ENCODE measurements around the gene SIPA1L2.
A peak's percentile ranks its signal among the peaks of the same experiment; 100 is the strongest.

SIPA1L2 gene, protein sequence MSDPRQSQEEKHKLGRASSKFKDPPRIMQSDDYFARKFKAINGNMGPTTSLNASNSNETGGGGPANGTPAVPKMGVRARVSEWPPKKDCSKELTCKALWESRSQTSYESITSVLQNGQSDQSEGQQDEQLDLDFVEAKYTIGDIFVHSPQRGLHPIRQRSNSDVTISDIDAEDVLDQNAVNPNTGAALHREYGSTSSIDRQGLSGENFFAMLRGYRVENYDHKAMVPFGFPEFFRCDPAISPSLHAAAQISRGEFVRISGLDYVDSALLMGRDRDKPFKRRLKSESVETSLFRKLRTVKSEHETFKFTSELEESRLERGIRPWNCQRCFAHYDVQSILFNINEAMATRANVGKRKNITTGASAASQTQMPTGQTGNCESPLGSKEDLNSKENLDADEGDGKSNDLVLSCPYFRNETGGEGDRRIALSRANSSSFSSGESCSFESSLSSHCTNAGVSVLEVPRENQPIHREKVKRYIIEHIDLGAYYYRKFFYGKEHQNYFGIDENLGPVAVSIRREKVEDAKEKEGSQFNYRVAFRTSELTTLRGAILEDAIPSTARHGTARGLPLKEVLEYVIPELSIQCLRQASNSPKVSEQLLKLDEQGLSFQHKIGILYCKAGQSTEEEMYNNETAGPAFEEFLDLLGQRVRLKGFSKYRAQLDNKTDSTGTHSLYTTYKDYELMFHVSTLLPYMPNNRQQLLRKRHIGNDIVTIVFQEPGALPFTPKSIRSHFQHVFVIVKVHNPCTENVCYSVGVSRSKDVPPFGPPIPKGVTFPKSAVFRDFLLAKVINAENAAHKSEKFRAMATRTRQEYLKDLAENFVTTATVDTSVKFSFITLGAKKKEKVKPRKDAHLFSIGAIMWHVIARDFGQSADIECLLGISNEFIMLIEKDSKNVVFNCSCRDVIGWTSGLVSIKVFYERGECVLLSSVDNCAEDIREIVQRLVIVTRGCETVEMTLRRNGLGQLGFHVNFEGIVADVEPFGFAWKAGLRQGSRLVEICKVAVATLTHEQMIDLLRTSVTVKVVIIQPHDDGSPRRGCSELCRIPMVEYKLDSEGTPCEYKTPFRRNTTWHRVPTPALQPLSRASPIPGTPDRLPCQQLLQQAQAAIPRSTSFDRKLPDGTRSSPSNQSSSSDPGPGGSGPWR (N-terminal part only)

DNA sequence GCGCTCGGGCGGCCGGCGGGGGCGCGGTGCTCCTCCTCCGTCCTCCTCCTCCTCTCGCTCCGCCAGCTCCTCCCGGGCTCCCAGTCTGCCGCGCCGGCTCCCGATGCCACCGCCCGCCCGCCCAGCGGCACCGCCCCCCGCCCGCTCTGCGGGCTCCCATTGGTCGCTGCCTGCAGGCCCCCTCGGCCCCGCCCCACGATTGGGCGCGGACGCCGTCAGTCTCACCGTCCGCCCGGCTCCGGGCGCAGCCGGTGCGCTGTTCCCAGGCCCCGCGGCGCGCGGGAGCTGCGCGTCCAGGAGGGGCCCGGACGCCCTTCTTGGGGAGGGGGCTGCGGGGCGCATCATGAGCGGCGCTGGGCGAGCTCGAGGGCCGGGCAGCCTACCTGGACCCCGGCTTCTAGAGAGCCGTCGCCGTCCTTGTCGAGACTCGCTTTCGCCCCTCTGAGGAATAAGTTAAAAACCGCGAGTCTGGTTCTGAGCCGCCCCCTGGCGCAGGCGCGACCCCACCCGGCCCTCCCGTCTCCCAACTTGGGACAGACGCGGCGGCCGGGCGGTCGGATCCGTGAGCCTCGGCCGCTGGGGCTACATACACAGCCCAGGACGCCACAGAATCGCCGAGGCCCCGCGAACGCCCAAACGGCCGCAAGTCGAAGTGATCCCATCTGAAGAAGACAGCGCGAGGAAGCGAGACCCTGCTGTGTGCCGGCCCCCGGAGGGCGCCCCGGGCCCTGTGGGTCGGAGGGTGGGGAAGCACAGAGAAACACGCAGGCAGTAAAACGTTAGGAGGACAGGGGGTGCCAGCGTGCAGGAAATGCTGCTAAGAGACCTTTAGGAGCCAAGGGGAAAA, at the start of gene SIPA1L2:
TSS of gene SIPA1L2 (minus strand) at position 87 of the 847 bp plus-strand sequence. CDS start 114,794 bp downstream, outside the sequence.
- peak; percentile 15 to 84 for DNase-seq

DNA sequence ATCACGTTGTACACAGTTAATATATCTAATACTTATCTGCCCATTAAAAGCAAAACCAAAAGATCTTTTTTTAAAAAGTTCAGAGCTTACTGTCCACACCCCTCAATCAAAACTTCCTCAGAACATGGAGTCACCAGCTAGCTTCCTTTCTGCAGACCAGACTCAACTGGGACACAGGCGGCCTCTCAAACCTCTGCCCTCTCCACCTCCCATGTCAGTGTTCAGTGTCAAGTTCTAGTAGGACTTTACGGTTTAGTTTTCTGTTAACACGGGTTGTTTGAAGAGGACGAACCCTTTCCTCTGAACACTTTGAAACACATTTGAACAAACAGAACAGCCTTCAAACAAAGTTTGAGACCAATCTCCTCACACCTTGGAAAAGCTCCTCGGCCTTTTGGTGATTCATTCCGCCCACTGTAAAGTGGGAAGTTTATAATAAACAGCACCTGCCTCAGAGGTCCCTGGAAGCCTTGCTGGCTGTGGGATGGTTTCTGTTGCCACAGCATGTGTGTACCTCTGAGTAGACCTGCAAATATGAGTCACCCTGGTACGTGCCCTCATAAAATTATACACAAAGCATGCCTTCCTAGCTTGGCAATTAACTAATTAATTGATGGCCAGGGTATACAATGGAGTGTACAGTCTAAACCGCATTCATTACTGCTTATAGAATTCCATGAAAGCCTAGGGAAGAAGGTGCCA, 48.4 kb upstream of the SIPA1L2 start:
- no peak for DNase-seq

DNA sequence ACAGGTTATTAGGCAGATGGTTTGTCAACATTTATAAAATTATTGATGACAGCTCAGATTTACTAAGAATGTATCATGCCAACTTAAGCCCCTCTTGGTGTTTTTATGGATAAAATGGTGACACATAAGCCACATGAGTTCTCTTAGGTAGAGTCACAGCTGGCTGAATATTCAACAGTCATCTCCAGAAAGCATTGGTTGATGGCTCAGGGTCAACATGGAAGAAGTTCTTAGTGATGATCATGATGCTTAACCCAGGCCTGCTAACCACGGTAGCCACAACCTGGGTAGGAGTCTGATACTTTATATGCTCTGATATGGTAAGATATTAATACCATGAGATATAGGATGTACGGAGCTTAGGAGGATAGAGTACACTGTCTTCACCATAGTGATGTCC, 46.4 kb upstream of the SIPA1L2 start:
- DNase-seq, result no peak

DNA sequence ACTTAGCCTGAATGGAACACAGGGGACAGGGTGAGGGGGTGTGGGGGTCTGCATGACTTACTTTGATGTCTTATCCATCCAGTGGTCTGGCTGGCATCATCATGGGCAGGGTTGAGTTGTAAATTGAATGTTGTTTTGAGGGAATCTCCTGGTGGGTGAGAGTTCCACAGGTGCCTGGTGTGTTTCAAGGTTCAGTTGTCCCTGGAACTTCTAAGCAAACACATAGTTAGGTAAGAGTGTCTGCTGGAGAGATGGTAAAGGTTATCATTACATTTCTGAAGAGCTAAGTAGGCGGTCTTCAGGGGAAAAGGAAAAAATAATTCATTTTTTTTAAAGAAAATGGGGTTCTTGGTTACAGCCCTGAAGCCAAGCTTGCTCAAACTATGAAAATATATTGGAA, 46.0 kb upstream of the SIPA1L2 start:
- no peak for DNase-seq

DNA sequence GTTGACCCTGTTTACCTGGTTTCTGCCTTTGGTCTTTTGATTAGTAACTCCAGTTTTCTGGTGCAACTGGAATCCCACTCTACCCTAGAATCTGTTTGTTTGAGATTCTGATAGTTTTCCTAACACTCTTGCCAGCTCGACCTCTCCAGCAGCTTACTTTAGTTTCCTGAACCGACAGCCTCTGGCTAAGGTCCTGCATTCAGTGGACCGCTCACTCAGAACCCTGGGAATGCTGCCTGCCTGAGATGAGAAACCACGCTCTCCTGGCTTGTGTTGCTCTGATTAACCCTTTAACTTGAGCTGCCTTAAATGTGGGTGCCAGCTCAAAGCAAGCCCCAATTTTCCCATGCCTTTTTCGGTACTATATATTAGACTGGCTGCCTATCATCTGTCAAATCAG, 45.3 kb upstream of the SIPA1L2 start:
- DNase-seq, result no peak

DNA sequence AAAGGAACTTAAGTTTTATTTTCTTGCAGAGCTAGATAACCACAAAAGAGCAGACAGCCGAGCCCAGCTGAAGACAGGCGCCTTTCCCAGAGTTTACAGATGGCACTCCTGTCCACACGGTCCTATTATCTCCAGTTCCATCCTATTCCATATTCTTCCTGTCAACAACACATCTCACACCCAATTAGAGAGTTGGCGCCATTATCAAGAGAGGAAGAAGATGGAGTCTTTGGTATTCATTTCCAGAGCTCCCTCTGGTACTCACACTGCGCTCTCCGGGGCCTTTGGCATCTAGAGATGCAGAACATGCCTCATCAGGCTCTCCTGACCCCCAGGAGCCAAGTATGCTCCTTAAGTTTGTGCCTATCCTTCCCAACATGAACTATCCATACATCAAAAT, 43.3 kb upstream of the SIPA1L2 start:
- DNase-seq, result no peak

DNA sequence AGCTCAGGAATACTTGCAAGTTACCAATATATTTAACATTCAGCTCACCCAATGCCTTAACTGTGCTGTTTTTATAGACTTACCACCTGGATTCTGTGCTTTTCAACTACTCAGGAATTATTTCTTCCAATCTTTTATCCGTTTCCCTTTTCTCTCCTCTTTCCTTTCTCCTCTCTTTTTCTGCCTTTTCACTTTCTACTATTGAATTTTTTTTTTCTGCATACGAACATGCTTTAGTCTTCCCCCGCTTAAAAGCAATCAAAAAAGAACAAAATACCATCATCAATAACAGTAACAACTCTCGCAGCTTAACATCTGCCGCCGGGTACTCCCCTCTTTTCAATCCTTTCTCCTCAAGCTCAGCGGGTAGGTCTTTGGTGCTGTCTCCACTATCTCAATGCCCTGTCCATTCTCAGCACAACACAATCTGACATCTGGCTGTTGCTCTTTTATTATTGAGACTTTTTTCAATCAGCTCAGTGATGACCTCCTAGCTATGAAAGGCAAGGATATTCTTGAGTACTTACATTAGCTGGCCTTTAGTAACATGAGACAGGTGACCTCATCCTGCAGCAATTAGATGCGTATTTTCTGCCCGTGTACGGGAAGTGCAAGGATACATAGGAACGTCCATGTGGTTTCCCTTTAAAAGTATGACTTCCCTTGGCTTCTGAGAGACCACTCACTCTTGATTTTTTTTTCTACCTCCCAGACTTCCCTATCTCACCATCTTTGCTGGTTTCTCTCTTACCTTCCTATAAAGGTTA, 40.2 kb upstream of the SIPA1L2 start:
- DNase-seq, result no peak

DNA sequence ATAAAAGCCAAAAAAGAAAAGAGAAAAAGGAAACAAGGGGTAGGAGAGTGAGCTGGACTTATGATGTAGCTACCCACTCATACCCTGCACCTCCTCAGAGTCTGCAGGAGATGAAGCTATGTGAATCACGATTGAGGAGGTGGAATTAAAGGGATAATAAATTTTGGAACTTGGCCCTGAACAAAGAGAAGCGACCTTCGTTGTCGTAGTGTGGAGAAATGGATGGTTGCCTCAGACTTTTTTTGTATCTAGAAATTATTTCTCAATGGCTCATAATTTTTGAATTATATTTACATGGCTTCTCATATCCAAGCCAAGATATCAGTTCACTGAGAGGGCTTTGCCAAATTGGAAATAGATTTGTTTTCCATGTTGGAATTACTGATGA, 37.8 kb upstream of the SIPA1L2 start:
- no peak for DNase-seq

DNA sequence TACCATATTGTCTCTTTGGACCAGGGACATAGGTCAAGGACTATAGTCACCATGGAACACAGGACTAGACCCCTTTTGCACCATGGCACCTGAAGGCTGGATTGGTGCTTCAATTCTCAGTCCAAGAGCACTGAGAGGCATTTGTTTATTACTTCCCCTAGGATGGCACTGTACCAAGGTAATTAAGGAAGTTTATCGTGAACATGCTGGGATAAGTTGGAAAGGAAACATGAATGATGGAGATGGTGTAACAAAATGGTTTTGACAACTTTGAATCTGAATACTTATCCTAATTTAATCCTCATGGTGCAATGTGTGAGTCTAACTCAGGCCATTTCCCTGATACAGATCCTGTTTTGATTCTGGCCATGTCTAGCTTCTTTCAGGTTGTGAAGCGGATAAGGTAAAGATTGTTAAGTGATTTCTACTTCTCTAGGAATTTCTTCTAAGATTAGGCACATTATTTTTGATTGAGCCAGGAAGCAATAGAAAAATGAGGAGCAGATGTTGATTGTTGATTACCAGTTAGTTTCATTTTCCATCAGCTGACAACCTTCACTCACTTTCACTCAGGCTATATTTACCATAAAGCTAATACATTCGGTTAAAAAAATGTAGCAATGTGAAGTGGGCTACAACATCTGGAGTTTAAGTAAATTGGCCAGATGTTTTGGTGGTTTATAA, 37.3 kb upstream of the SIPA1L2 start:
- DNase-seq, result no peak

DNA sequence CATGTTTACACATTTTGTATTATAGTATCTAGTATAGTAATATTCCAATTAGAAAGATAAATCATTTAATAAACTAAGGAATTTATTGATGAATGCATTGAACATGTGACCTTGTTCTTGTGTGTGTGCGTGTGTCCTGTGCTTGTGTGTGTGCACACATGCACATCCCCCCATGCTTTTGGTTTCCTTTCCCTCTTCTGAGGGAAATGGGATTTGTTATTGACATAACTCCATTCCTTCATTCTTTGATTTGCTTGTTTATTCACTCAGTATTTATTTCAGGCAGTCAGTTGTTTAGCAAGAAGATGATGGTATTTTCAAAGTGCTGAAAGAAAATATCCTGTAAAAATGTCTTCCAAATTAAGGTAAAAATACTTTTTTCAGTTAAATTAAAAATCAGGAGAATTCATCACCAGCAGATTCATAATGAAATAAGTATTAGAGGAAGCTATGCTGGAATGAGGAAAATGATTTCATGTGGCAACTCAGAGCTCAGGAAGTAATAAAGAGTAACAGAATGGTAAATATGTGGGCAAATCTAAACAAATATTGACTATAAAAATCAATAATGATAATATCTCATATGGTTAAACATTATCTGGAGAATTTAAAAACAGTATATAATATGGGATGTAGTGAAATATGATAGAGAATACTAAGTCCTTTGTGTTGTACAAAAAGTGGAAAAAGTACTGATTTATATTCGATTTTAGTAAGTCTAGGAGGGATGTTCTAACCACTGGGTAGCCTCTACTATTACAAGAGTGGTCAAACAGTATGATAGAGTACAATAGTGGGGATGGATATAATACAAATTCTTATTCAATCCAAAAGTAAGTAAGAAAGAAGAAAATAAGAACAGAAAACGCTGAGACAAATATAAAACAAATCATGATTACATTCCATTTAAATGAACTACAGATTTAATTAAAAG, 35.2 kb upstream of the SIPA1L2 start:
- DNase-seq, result no peak

DNA sequence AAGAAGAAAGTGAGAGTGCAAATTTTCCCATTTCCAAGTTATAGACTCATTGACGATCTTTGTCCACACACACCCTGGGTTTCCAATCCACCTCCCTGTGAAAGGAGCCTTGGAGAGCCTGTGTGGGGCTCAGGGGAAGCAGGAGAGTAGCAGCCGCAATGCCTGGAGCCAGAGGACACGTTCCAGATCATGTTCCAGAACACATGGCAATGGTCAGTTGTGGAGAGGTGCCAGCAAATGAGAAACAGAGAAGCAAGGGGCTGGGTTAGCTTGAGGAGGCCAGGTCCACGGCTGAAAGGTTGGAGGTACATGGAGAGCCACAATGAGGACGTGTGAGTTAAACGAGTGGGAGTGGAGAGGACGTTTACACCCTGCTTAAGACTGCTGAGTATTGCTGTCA, 33.0 kb upstream of the SIPA1L2 start:
- no peak for DNase-seq

DNA sequence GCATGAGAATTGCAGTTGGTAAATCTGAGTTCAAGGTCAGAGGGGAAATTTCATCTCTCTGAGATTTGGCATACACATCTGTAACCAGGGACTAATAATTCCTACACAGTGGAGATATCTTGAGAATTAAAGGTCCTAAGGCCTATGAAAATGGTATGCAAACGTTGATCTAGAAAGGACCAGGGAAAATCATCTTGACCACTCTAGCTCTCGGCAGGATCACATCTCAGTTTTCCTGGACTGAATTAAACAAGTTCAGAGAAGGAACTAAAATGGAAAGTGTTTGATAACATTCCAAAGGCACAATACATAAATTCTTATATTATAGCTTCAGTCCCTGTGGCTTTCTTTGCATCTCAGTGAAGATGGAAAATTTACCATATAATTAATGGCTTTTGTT, 28.5 kb upstream of the SIPA1L2 start:
- no peak for DNase-seq

DNA sequence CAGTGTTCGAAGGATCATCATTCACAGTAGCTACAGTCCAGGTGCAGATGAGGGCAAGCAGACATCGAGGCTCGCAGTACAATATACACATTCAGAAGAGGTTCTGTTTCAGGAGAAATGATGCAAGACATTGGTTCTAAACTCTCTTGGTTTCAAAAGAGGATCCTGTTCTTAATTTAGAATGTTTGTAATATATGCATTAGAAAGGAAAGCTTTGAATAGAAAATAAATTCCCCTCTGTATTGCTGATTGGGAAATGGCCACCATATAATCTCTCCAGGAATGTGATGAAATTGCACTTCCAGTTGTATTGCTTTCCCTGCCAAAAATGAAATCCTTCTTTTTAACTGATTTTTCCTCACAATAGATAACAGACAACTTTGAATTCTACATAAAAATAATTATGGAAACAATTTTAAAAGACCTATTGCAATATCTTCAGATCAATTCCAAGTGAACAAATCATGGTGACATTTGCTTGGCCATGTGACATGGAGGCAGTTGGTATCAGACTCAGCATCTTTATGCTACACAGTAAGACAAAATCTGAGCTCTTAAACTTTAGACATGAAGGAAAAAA, 27.6 kb upstream of the SIPA1L2 start:
- DNase-seq, result no peak

DNA sequence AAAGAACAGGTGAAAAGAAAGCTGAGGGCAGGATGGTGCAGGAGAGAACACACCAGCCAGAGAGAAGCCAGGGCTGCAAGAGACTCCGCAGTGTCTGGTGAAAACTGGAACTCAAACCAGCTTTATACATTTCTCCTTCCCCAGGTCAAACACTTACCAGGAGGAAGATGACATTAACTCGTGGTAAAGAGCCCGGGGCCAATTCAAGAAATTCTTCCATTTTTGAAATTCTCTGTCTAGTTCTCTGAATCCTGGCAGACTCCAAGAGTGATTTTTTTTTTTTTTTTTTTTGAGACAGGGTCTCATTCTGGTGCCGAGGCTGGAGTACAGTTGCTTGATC, 25.8 kb upstream of the SIPA1L2 start:
- DNase-seq, result no peak

DNA sequence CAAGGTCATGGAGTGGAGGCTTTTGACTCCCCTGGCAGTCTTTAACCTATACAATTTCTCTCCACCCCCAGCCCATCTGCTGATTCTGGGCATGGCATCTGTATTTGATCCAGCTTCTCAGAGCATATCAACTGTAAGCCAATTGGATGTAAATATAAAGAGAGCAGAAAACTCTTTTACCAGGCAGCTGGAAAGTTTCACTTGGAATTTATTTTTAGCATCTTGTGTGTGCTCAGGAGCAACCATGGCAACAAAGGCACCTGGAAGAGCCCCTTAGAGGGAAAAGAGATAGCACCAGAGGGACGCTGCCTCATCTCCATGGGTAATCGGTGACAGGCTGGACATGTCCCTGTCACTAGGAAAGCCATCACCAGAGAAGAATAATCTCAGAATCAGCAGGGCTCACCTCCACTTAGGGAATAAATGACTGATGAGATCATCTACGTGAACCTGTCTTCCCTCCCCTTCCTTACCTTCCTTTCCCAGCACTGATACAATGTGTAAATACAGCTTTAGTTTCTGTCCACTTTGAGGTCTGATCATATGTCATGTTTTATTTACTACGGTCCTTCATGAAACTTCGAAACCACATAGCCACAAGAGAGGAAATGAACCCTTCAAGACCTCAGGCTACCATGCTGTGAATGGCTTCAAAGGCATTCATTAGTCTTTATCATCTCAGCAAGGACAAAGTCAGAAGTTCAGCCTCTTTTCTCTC, 25.3 kb upstream of the SIPA1L2 start:
- DNase-seq, result no peak

DNA sequence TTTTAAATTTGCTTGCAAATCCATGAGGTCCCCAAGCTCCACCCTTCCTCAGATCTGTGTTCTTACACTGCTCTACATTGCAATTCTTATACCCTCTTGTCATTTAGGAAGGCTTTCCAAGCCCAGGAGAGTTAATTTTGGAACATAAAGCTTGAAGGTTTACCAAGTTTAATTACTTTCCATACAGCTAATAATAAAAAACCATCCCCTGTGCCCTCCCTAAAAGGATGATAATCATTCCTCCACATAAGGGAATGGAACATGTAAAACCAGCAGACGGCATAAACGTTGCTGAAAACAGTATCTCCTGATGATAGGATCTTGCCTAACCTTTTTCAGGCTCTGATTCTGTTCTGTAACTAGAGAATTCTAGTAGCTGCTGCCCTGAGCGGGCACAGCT, 23.9 kb upstream of the SIPA1L2 start:
- DNase-seq, result no peak

DNA sequence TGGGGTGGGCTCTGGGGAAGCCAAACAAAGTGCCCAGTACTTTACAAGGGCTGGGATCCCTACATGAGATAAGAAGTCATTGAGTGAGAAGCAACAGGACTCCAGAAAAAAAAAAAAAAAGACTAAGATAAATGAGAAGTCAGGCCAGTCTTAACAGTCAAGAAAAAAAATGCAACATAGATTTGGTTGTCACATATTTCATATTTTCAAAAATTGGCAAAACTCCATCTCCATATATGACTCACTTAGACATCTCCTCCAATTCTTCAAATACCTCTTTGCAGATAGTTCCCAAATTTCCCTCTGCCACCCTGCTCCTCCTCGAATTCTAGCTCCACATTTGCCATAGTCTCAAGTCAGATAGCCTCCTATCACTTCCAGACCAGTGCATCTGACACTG, 20.9 kb upstream of the SIPA1L2 start:
- DNase-seq, result no peak

DNA sequence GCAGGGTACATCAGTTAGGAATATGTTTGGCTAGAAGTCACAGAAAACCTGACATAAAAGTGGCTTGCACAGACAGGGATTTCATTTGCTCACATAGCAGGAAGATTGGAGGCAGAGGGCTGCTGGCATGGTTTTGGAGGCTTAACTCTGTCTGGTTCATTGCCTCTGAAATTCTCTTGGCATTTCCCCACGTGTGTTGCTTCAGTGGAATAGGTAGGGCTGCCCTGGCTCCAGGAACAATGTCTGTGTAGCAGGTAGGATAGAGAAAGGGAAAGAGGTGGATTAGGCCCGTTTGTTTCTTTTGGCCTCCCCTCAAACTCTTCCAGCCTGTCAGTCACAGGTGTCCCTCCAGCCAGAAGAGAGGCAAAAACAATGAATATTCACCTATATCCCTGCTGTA, 20.5 kb upstream of the SIPA1L2 start:
- DNase-seq, result no peak

Measured in bone marrow (tissue), 2 donors.